Testis (tissue), 3 donors: Measurements from ENCODE around the gene CINP. TPM values are rescaled to one million over a fixed set of nuclear protein-coding genes. Genes with fewer than 3 reads are reported as not detected.

Source experiments
- DNase-seq: peaks from one replicate; pipeline ENCODE4 v3.0.0-alpha.2; 2019
- H3K27ac ChIP-seq, 2 donors: fragments of 200-600 bp; sonication (generic); one replicate each; pipeline ENCODE4 v1.5.1; 2019
- H3K27me3 ChIP-seq: fragments of 200-600 bp; sonication (generic); one replicate; pipeline ENCODE4 v1.5.1; 2019
- H3K36me3 ChIP-seq: fragments of 200-600 bp; sonication (generic); one replicate; pipeline ENCODE4 v1.5.1; 2017; ENCODE audit warnings: low read depth; ENCODE audit errors: missing control alignments
- H3K4me1 ChIP-seq: fragments of 200-600 bp; sonication (generic); one replicate; pipeline ENCODE4 v1.5.1; 2019
- H3K4me3 ChIP-seq, 2 donors: fragments of 200-600 bp; sonication (generic); one replicate each; pipeline ENCODE4 v1.5.1; 2017 to 2019
- H3K9me3 ChIP-seq: fragments of 200-600 bp; sonication (generic); one replicate; pipeline ENCODE4 v1.5.1; 2017
- POLR2A ChIP-seq: fragments of 450-650 bp; IDR thresholded peaks from one replicate; pipeline ENCODE4 v1.6.1; 2017; ENCODE audit warnings: antibody characterized with exemption, mild to moderate bottlenecking, moderate library complexity
- WGBS, 2 donors: methylation state at CpG; one replicate each; pipeline ENCODE4 v1.1.5; 2018; 5-methylcytosine and 5-hydroxymethylcytosine counted together
- intact Hi-C: fragments of 100-400 bp; cut with DNase I; formaldehyde crosslinking; loops from one replicate; pipeline ENCODE4 v1.15.1; 2023; ENCODE audit warnings: low total_unique reads
- polyA plus RNA-seq: library from polyadenylated mRNA; stranded (reverse); fragments of 350-450 nt; fragmentation: Illumina TruSeq; extraction: RNeasy Lipid Tissue Mini Kit (QIAGEN cat#74804); gene quantifications from one replicate; pipeline ENCODE4 v1.2.3, GENCODE V29; 2014; ENCODE audit warnings: low read depth, low replicate concordance; ENCODE audit not compliant: insufficient read depth
- total RNA-seq, 2 donors: library from RNA; depleted of rRNA; stranded (reverse); fragments of >200 nt; gene quantifications; one replicate each; pipeline ENCODE4 v1.2.3, GENCODE V29; 2016
- TF ChIP-seq, protein P1 (sequence below), 3 experiments: fragments of 450-650 bp in 2 of 3; fragments of 200-600 bp in 1 of 3; sonication (generic) in 1 of 3; IDR thresholded peaks; one replicate each; pipeline ENCODE4 v1.5.1; 2016 to 2019; ENCODE audit warnings: antibody characterized with exemption in 3 of 3, mild to moderate bottlenecking in 2 of 3, moderate library complexity in 1 of 3

CINP gene
- total and polyA plus RNA-seq, 3 donors from 2014 or later, result 55.1 to 80.6 (median 70.1) TPM

DNA sequence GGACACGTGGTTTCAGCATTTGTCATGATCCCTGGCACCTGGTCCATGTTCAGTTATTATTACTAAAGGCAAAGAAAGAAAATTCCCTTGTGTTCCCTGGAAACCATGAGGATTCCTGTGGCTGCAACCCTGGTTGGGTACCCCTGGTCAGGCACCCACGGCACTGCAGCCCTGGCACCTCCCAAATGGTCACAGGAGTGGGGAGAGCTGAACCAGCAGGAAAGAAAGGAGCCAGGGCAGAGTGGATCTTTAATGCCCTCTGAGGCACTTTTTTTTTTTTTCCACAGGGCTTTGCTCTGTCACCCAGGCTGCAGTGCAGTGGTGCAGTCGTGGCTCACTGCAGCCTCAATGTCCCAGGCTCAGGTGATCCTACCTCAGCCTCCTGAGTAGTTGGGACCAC lies 17.5 kb downstream of the CINP start:
- Histone ChIP-seq H3K4me3 (no peak overlapping the region), H3K36me3 (no peaks in the 10 kb centered on the region), H3K9me3 (no peaks in the 10 kb centered on the region), H3K4me1 (no peaks in the 10 kb centered on the region), H3K27ac (no peak overlapping the region), H3K27me3 (no peaks in the 10 kb centered on the region)
- TF ChIP-seq, protein P1, sequence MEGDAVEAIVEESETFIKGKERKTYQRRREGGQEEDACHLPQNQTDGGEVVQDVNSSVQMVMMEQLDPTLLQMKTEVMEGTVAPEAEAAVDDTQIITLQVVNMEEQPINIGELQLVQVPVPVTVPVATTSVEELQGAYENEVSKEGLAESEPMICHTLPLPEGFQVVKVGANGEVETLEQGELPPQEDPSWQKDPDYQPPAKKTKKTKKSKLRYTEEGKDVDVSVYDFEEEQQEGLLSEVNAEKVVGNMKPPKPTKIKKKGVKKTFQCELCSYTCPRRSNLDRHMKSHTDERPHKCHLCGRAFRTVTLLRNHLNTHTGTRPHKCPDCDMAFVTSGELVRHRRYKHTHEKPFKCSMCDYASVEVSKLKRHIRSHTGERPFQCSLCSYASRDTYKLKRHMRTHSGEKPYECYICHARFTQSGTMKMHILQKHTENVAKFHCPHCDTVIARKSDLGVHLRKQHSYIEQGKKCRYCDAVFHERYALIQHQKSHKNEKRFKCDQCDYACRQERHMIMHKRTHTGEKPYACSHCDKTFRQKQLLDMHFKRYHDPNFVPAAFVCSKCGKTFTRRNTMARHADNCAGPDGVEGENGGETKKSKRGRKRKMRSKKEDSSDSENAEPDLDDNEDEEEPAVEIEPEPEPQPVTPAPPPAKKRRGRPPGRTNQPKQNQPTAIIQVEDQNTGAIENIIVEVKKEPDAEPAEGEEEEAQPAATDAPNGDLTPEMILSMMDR (IDR thresholded peaks at IDR 0.05), result no peak
- TF ChIP-seq POLR2A, result no peak
- intact Hi-C loops, result no loop called here
- 80 to 88% methylated on average over 2 to 3 of the region's 3 CpGs for WGBS, 2 donors
- no peak for DNase-seq

DNA sequence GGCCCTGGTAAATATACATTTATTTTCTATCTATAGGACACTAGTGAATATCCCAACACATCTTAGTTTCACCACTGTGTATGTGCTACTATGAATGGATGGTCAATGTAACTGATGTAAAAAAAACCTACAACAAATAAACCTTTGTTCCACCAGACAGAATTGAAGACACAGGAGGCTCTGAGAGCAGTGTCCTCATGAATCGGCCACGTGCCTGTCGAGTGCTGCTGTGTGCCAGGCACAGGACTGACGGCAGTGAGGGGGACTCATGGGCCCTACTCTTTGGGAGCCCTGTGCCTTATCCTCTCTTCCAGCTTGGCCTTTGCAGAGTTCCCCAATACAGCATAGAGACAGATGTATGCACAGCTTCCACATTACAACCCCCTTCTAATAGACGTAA lies 18.2 kb downstream of the CINP start:
- intact Hi-C loops, result no loop called here
- no peak overlapping the region for H3K27ac ChIP-seq
- H3K27me3 ChIP-seq, result no peaks in the 10 kb centered on the region
- H3K4me3 ChIP-seq, result no peak overlapping the region
- DNase-seq, result peak; percentile 46
- WGBS, 2 donors, result 65 to 66% methylated on average over 5 of the region's 5 CpGs
- TF ChIP-seq POLR2A, result no peak
- TF ChIP-seq, protein P1 (IDR thresholded peaks at IDR 0.05), result no peak
- no peaks in the 10 kb centered on the region for H3K9me3 ChIP-seq
- H3K36me3 ChIP-seq, result no peaks in the 10 kb centered on the region
- H3K4me1 ChIP-seq, result no peaks in the 10 kb centered on the region

DNA sequence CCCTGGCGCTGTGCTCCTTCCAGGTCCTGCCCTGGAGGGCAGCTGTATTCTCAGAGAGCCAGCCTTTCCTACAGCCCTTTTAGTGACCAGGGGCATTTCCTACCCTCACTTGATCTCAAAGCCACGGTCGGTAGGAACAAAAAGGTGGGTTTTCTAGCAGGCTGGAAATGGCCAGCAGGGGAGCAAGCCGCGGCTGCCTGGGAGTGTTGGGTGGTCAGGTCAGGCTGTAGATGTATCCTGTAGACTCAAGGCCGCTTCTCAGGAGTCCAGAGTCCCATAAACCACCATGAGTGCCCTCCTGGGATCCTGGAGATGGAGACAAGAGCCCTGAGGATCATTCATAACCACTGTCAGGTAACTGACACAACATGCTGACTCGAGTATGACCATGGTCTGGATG lies 18.6 kb downstream of the CINP start:
- Histone ChIP-seq H3K9me3 (no peaks in the 10 kb centered on the region), H3K36me3 (no peaks in the 10 kb centered on the region), H3K27ac (no peak overlapping the region), H3K4me1 (no peaks in the 10 kb centered on the region), H3K27me3 (no peaks in the 10 kb centered on the region), H3K4me3 (no peak overlapping the region)
- no peak for DNase-seq
- TF ChIP-seq, protein P1 (IDR thresholded peaks at IDR 0.05), result no peak
- TF ChIP-seq POLR2A, result no peak
- intact Hi-C loops, result no loop called here
- 80 to 85% methylated on average over 6 to 7 of the region's 7 CpGs for WGBS, 2 donors

DNA sequence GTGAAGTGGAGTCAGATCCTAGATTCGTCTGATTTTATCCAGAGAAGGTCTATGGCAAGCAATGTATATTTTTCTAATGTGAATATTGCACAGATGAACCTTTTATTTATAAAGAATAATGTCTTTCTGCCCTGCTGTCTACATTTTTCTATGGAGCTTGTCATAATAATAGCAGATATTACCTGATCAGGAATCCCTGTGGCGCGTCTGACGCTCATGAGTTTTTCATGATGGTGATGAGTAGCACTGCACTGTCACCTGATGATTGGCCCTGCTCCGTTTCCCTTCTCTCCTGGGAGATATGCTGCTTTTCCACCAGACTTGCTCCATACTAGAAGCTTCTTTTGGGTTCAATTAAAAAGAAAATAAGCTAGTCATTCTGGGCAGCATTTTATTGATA lies 20.5 kb downstream of the CINP start:
- no peaks in the 10 kb centered on the region for H3K27me3 ChIP-seq
- no peaks in the 10 kb centered on the region for H3K4me1 ChIP-seq
- TF ChIP-seq, protein P1 (IDR thresholded peaks at IDR 0.05), result no peak
- TF ChIP-seq POLR2A, result no peak
- no peak overlapping the region for H3K27ac ChIP-seq
- intact Hi-C loops, result no loop called here
- DNase-seq, result no peak
- no peak overlapping the region for H3K4me3 ChIP-seq
- H3K36me3 ChIP-seq, result no peaks in the 10 kb centered on the region
- 85 to 90% methylated on average over 5 of the region's 5 CpGs for WGBS, 2 donors
- no peaks in the 10 kb centered on the region for H3K9me3 ChIP-seq

DNA sequence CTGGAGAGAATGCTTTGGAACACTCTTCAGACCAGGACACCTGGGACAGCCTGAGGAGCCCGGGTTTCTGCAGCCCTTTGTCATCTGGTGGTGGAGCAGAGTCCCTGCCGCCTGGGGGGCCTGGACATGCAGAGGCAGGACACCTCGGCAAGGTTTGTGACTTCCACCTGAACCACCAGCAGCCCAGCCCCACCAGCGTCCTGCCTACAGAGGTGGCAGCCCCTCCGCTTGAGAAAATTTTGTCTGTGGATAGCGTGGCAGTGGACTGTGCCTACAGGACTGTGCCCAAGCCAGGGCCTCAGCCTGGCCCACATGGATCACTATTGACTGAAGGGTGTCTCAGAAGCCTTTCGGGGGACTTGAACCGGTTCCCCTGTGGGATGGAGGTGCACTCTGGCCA lies 21.1 kb downstream of the CINP start:
- H3K4me1 ChIP-seq, result no peaks in the 10 kb centered on the region
- no peaks in the 10 kb centered on the region for H3K36me3 ChIP-seq
- no peak overlapping the region for H3K27ac ChIP-seq
- WGBS, 2 donors, result 95% methylated on average over 3 to 8 of the region's 8 CpGs
- no peak overlapping the region for H3K4me3 ChIP-seq
- no peaks in the 10 kb centered on the region for H3K9me3 ChIP-seq
- no peak for DNase-seq
- H3K27me3 ChIP-seq, result no peaks in the 10 kb centered on the region
- TF ChIP-seq POLR2A, result no peak
- TF ChIP-seq, protein P1 (IDR thresholded peaks at IDR 0.05), result no peak
- intact Hi-C loops, result no loop called here
